Liver (tissue), 9 donors: ENCODE measurements around the gene SH3BGRL. TPM values are rescaled to one million over a fixed set of nuclear protein-coding genes. Genes with fewer than 3 reads are reported as not detected.

ENCODE experiments used
- DNase-seq: peaks from one replicate; pipeline ENCODE4 v3.0.0-alpha.2; 2017; ENCODE audit warnings: low spot score
- H3K27ac ChIP-seq, 2 donors: one replicate each; pipeline ENCODE4 v1.7.0; 2013; ENCODE audit warnings: inconsistent platforms in 2 of 2, low read length in 2 of 2, control low read depth in 1 of 2, low read depth in 1 of 2, mild to moderate bottlenecking in 1 of 2
- H3K27me3 ChIP-seq, 4 donors: one replicate each; pipeline versions ENCODE4 v1.6.1 to v1.7.0; 2013; ENCODE audit warnings: low read length in 3 of 4, inconsistent platforms in 1 of 4, mild to moderate bottlenecking in 1 of 4, moderate library complexity in 1 of 4; ENCODE audit not compliant: control insufficient read depth in 4 of 4, insufficient read depth in 4 of 4
- H3K36me3 ChIP-seq, 4 donors: one replicate each; pipeline versions ENCODE4 v1.6.1 to v1.7.0; 2013; ENCODE audit warnings: low read length in 3 of 4, mild to moderate bottlenecking in 3 of 4, low read depth in 1 of 4, moderate library complexity in 1 of 4; ENCODE audit not compliant: control insufficient read depth in 4 of 4, insufficient read depth in 3 of 4
- H3K4me1 ChIP-seq, 4 donors: one replicate each; pipeline versions ENCODE4 v1.6.1 to v1.7.0; 2013; ENCODE audit warnings: low read length in 3 of 4, mild to moderate bottlenecking in 3 of 4, moderate library complexity in 1 of 4; ENCODE audit not compliant: control insufficient read depth in 4 of 4, insufficient read depth in 4 of 4
- H3K4me3 ChIP-seq, 3 donors: one replicate each; pipeline versions ENCODE4 v1.6.1 to v1.7.0; 2013; ENCODE audit warnings: low read length in 3 of 3, control low read depth in 1 of 3, low read depth in 1 of 3, mild to moderate bottlenecking in 1 of 3
- H3K9ac ChIP-seq, 2 donors: one replicate each; pipeline ENCODE4 v1.7.0; 2013; ENCODE audit warnings: low read length in 2 of 2, mild to moderate bottlenecking in 2 of 2, moderate library complexity in 2 of 2, control low read depth in 1 of 2, low read depth in 1 of 2
- H3K9me3 ChIP-seq, 4 donors: one replicate each; pipeline versions ENCODE4 v1.6.1 to v1.7.0; 2013; ENCODE audit warnings: low read length in 3 of 4; ENCODE audit not compliant: control insufficient read depth in 4 of 4
- CTCF ChIP-seq: fragments of 150-350 bp; IDR thresholded peaks from 2 replicates; pipeline ENCODE4 v1.5.1; 2017; ENCODE audit warnings: improper control_type of control experiment, low read depth, low read length; ENCODE audit not compliant: missing input control
- EGR1 ChIP-seq, 2 donors: IDR thresholded peaks; 2 replicates each; pipeline ENCODE4 v1.6.1; 2016 to 2018; ENCODE audit warnings: antibody characterized with exemption in 2 of 2, low read depth in 2 of 2
- FOXA1 ChIP-seq: IDR thresholded peaks from 2 replicates; pipeline ENCODE4 v1.6.1; 2016; ENCODE audit warnings: antibody characterized with exemption
- FOXA2 ChIP-seq: IDR thresholded peaks from 2 replicates; pipeline ENCODE4 v1.6.1; 2016; ENCODE audit warnings: antibody characterized with exemption
- GABPA ChIP-seq, 2 donors: IDR thresholded peaks in 1 of 2; conservative IDR thresholded peaks in 1 of 2; 2 replicates each; pipeline ENCODE4 v1.6.1; 2016; ENCODE audit warnings: antibody characterized with exemption in 2 of 2, mild to moderate bottlenecking in 1 of 2, moderate library complexity in 1 of 2
- HNF4A ChIP-seq, 2 donors: conservative IDR thresholded peaks; 2 replicates each; pipeline ENCODE4 v1.6.1; 2016; ENCODE audit warnings: antibody characterized with exemption in 2 of 2, mild to moderate bottlenecking in 2 of 2
- HNF4G ChIP-seq: IDR thresholded peaks from 2 replicates; pipeline ENCODE4 v1.6.1; 2016; ENCODE audit warnings: antibody characterized with exemption
- NR2F2 ChIP-seq: IDR thresholded peaks from 2 replicates; pipeline ENCODE4 v1.6.1; 2016; ENCODE audit warnings: antibody characterized with exemption
- REST ChIP-seq: IDR thresholded peaks from 2 replicates; pipeline ENCODE4 v1.6.1; 2016; ENCODE audit warnings: antibody characterized with exemption, mild to moderate bottlenecking
- RXRA ChIP-seq, 2 donors: IDR thresholded peaks; 2 replicates each; pipeline ENCODE4 v1.6.1; 2017 to 2018; ENCODE audit warnings: antibody characterized with exemption in 2 of 2, mild to moderate bottlenecking in 1 of 2
- YY1 ChIP-seq: IDR thresholded peaks from 2 replicates; pipeline ENCODE4 v1.6.1; 2016; ENCODE audit warnings: antibody characterized with exemption, mild to moderate bottlenecking
- ZBTB33 ChIP-seq: IDR thresholded peaks from 2 replicates; pipeline ENCODE4 v1.6.1; 2016; ENCODE audit warnings: antibody characterized with exemption
- WGBS: extraction: QIAGEN DNeasy Blood & Tissue Kit; methylation state at CpG from one replicate; pipeline ENCODE4 v1.1.7; 2013; 5-methylcytosine and 5-hydroxymethylcytosine counted together
- polyA plus RNA-seq, 2 donors: library from polyadenylated mRNA; stranded (reverse) in 1 of 2; unstranded in 1 of 2; fragments of 200-250 nt in 1 of 2; fragments of >200 nt in 1 of 2; fragmentation: Nextera tagmentation in 1 of 2; extraction: Ambion mirVana in 1 of 2; gene quantifications; one replicate each; pipeline versions ENCODE4 v1.2.1 to v1.2.3, GENCODE V29; 2013 to 2015
- total RNA-seq, 2 donors: library from RNA; depleted of rRNA; stranded (reverse); fragments of >200 nt; gene quantifications; one replicate each; pipeline ENCODE4 v1.2.3, GENCODE V29; 2014
- TF ChIP-seq, protein P1 (sequence below): IDR thresholded peaks from 2 replicates; pipeline ENCODE4 v1.6.1; 2016; ENCODE audit warnings: antibody characterized with exemption
- donor health status: healthy.
- donor health status: healthy.
- donor health status: healthy.
- donor health status: healthy.
- donor health status: healthy.

The SH3BGRL gene
- total and polyA plus RNA-seq, 4 donors: 15.5 to 64.3 (median 20.6) TPM

- Histone ChIP-seq H3K4me1 (no peaks in the 10 kb centered on the region), H3K27ac (no peak overlapping the region), H3K27me3 (no peaks in the 10 kb centered on the region), H3K9me3 (no peaks in the 10 kb centered on the region), H3K9ac (no peak overlapping the region), H3K4me3 (no peak overlapping the region), H3K36me3 (no peaks in the 10 kb centered on the region)
- TF ChIP-seq CTCF (no peak), NR2F2 (no peak), RXRA (IDR thresholded peaks at IDR 0.05) (no peak), HNF4A (conservative IDR thresholded peaks at IDR 0.05) (no peak), FOXA1 (no peak), ZBTB33 (no peak), HNF4G (no peak)
- TF ChIP-seq, protein P1, sequence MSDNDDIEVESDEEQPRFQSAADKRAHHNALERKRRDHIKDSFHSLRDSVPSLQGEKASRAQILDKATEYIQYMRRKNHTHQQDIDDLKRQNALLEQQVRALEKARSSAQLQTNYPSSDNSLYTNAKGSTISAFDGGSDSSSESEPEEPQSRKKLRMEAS: no peak
- no peak for DNase-seq
These were observed 102.7 kb downstream of the SH3BGRL start for GRCh38 chrX:81304563-81304962.

GRCh38 chrX:81305240-81305639 is 103.3 kb downstream of the SH3BGRL start:
- Histone ChIP-seq H3K36me3 (no peaks in the 10 kb centered on the region), H3K9ac (no peak overlapping the region), H3K27me3 (no peaks in the 10 kb centered on the region), H3K4me1 (no peaks in the 10 kb centered on the region), H3K4me3 (no peak overlapping the region), H3K9me3 (no peaks in the 10 kb centered on the region), H3K27ac (no peak overlapping the region)
- no peak for DNase-seq
- WGBS: 94% methylated on average over 1 of the region's 1 CpG
- TF ChIP-seq NR2F2: no peak

DNA sequence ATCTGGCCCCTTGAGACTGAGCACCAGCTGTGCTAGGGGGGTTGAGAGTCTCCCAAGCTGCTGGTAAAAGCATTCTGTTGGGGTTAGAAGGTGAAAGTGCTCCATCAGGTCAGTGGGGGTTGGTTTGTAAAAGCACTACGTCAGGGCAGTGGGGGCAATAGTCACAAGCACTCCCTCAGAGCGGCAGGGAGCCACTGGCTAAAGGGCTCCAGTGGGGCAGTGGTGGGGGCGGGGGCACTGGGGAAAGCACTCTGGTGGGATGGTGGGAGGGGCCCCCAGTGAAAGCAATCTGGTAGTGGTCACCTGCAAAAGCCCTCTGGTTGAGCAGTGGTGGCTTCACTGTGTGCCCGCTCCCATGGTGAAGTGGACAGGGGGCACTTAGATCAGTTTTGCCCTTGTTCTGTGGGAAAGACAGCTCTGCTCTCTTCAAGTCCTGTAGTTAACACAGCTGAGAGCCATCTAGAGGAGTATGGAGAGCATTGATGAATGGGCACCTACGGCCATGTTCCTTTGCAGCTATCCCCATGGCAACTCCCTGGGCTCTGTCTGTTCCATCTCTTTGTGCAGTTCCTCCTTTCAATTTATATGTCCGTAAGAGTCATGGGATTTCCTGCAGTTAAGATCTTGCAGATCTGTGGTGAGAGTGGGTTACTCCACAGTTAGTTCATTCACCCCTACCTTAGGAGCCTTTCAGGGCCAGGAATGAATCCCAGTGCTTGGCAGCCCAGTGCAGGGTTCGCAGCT is 106.4 kb downstream of the SH3BGRL start:
- no peak for TF ChIP-seq GABPA (IDR thresholded peaks at IDR 0.05 in 1 of 2, conservative IDR thresholded peaks at IDR 0.05 in 1 of 2)
- TF ChIP-seq REST: no peak
- TF ChIP-seq FOXA2: no peak
- no peak for TF ChIP-seq YY1
- no peak for TF ChIP-seq EGR1 (IDR thresholded peaks at IDR 0.05; ENCODE audit: low read depth in 2 of 2)
- Histone ChIP-seq H3K9me3 (no peaks in the 10 kb centered on the region), H3K36me3 (no peaks in the 10 kb centered on the region), H3K27me3 (no peaks in the 10 kb centered on the region), H3K4me3 (no peak overlapping the region), H3K4me1 (no peaks in the 10 kb centered on the region), H3K27ac (no peak overlapping the region), H3K9ac (no peak overlapping the region)
- no peak for DNase-seq
- WGBS: 92% methylated on average over 7 of the region's 7 CpGs
